Trophoblast cell (in vitro differentiated cells and primary cell): Measurements from ENCODE around the gene GOSR2.
A peak's percentile ranks its signal among the peaks of the same experiment; 100 is the strongest.

ENCODE experiments used
- DNase-seq, 2 donors: peaks; one replicate each; pipeline ENCODE4 v3.0.0-alpha.2; 2016
- H2AFZ ChIP-seq: 2 replicates; pipeline ENCODE4 v1.6.1; 2013; ENCODE audit warnings: low read length, moderate library complexity, mild to moderate bottlenecking; ENCODE audit not compliant: insufficient read depth, poor library complexity
- H2AK5ac ChIP-seq: 2 replicates; pipeline ENCODE4 v1.6.1; 2013; ENCODE audit warnings: mild to moderate bottlenecking, low read length
- H2BK120ac ChIP-seq: 2 replicates; pipeline ENCODE4 v1.6.1; 2013; ENCODE audit warnings: low read length, mild to moderate bottlenecking, moderate library complexity; ENCODE audit not compliant: insufficient read depth, poor library complexity
- H2BK12ac ChIP-seq: 2 replicates; pipeline ENCODE4 v1.6.1; 2013; ENCODE audit warnings: mild to moderate bottlenecking, low read length, moderate library complexity
- H2BK5ac ChIP-seq: 2 replicates; pipeline ENCODE4 v1.6.1; 2013; ENCODE audit warnings: low read length, low read depth, moderate library complexity, mild to moderate bottlenecking; ENCODE audit not compliant: poor library complexity
- H3K14ac ChIP-seq: 2 replicates; pipeline ENCODE4 v1.6.1; 2013; ENCODE audit warnings: mild to moderate bottlenecking, low read length
- H3K18ac ChIP-seq: 2 replicates; pipeline ENCODE4 v1.6.1; 2013; ENCODE audit warnings: mild to moderate bottlenecking, low read length
- H3K23ac ChIP-seq: 2 replicates; pipeline ENCODE4 v1.6.1; 2013; ENCODE audit warnings: low read length
- H3K27ac ChIP-seq: 2 replicates; pipeline ENCODE4 v1.5.1; 2013; ENCODE audit warnings: low read depth, mild to moderate bottlenecking, inconsistent platforms, low read length, moderate library complexity
- H3K27me3 ChIP-seq: 2 replicates; pipeline ENCODE4 v1.6.1; 2013; ENCODE audit warnings: inconsistent platforms, mild to moderate bottlenecking, low read length, moderate library complexity; ENCODE audit not compliant: insufficient read depth
- H3K36me3 ChIP-seq, 2 experiments: 1 replicate in 1 of 2; 2 replicates in 1 of 2; pipeline ENCODE4 v1.6.1; 2013; ENCODE audit warnings: low read length in 2 of 2, mild to moderate bottlenecking in 2 of 2, moderate library complexity in 1 of 2; ENCODE audit not compliant: insufficient read depth in 2 of 2, control insufficient read depth in 1 of 2
- H3K4ac ChIP-seq: 2 replicates; pipeline ENCODE4 v1.6.1; 2013; ENCODE audit warnings: low read depth, mild to moderate bottlenecking, low read length, moderate library complexity
- H3K4me1 ChIP-seq, 2 experiments: 1 replicate in 1 of 2; 2 replicates in 1 of 2; pipeline ENCODE4 v1.6.1; 2013; ENCODE audit warnings: low read length in 2 of 2, mild to moderate bottlenecking in 2 of 2, moderate library complexity in 1 of 2; ENCODE audit not compliant: insufficient read depth in 2 of 2, control insufficient read depth in 1 of 2
- H3K4me2 ChIP-seq: 2 replicates; pipeline ENCODE4 v1.6.1; 2013; ENCODE audit warnings: inconsistent platforms, mild to moderate bottlenecking, low read length, moderate library complexity
- H3K4me3 ChIP-seq: 2 replicates; pipeline ENCODE4 v1.5.1; 2013; ENCODE audit warnings: mild to moderate bottlenecking, low read depth, low read length, inconsistent platforms
- H3K79me1 ChIP-seq: one replicate; pipeline ENCODE4 v1.6.1; 2013; ENCODE audit warnings: low read length
- H3K79me2 ChIP-seq: 2 replicates; pipeline ENCODE4 v1.6.1; 2013; ENCODE audit warnings: low read length, mild to moderate bottlenecking; ENCODE audit not compliant: control insufficient read depth, insufficient read depth, poor library complexity
- H3K9ac ChIP-seq: 2 replicates; pipeline ENCODE4 v1.6.1; 2013; ENCODE audit warnings: mild to moderate bottlenecking, low read length
- H3K9me3 ChIP-seq: 2 replicates; pipeline ENCODE4 v1.6.1; 2013; ENCODE audit warnings: low read depth, mild to moderate bottlenecking, control low read depth, inconsistent platforms, low read length; ENCODE audit not compliant: insufficient read depth
- H4K12ac ChIP-seq: 2 replicates; pipeline ENCODE4 v1.6.1; 2013; ENCODE audit warnings: low read depth, mild to moderate bottlenecking, low read length, moderate library complexity
- H4K8ac ChIP-seq: 2 replicates; pipeline ENCODE4 v1.6.1; 2013; ENCODE audit warnings: low read depth, mild to moderate bottlenecking, low read length, moderate library complexity
- H4K91ac ChIP-seq: one replicate; pipeline ENCODE4 v1.6.1; 2013; ENCODE audit warnings: low read depth, mild to moderate bottlenecking, low read length, moderate library complexity
- WGBS: extraction: QIAGEN DNeasy Blood & Tissue Kit; methylation state at CpG from one replicate; pipeline ENCODE4 v1.1.7; 2013; ENCODE audit warnings: missing lambda C conversion rate; ENCODE audit not compliant: insufficient read length, insufficient coverage; ENCODE audit errors: extremely low coverage; 5-methylcytosine and 5-hydroxymethylcytosine counted together

Gene GOSR2

DNA sequence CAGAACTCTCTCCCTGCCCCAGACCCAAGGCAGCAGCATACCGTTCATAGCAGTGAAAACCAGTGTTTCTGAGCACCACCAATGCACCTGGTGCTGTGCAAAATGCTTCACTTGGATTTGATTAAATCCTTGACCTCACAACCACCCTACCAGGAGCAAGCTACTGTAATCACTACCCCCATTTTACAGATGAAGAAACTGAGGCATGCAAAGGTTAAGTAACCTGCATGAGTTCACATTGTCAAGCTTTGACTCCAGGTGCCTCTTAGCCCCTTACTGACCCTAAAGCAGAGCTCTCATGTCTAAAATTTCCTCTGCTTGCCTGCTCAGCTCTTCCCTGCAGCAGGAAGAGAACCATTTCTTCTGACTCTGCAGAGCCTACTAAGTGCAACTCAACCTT lies 34.2 kb upstream of the GOSR2 start:
- Histone ChIP-seq H3K36me3 (no peaks in the 10 kb centered on the region), H4K91ac (no peak overlapping the region), H3K9ac (no peak overlapping the region), H2AK5ac (no peak overlapping the region), H2BK12ac (no peak overlapping the region), H3K79me2 (no peaks in the 10 kb centered on the region), H3K18ac (no peak overlapping the region), H3K4me1 (peaks cover 9 to 11% of the 10 kb centered on the region in 2 experiments), H3K4ac (no peak overlapping the region), H3K9me3 (peaks cover 2% of the 10 kb centered on the region), H3K23ac (no peak overlapping the region), H3K27me3 (no peaks in the 10 kb centered on the region), H3K27ac (no peak overlapping the region), H3K14ac (no peak overlapping the region), H4K8ac (no peak overlapping the region), H4K12ac (no peak overlapping the region), H2AFZ (no peak overlapping the region), H3K4me2 (no peak overlapping the region), H3K79me1 (peaks cover 9% of the 10 kb centered on the region), H3K4me3 (no peak overlapping the region), H2BK5ac (no peak overlapping the region), H2BK120ac (no peak overlapping the region)
- DNase-seq = no peak
- WGBS = no CpG with 5 or more reads among the region's 1 CpG

GRCh38 chr17:46889519-46889918 lies 33.4 kb upstream of the GOSR2 start:
- Histone ChIP-seq H3K36me3 (no peaks in the 10 kb centered on the region), H3K9me3 (peaks cover 2% of the 10 kb centered on the region), H2BK120ac (no peak overlapping the region), H3K18ac (no peak overlapping the region), H2BK5ac (no peak overlapping the region), H3K27me3 (no peaks in the 10 kb centered on the region), H4K12ac (no peak overlapping the region), H3K4me3 (no peak overlapping the region), H3K4me2 (no peak overlapping the region), H2AFZ (no peak overlapping the region), H3K79me1 (peaks cover 10% of the 10 kb centered on the region), H4K8ac (no peak overlapping the region), H4K91ac (peak overlapping the region; percentile 4), H3K4ac (no peak overlapping the region), H2AK5ac (no peak overlapping the region), H2BK12ac (no peak overlapping the region), H3K27ac (no peak overlapping the region), H3K4me1 (peaks cover 14 to 15% of the 10 kb centered on the region in 2 experiments), H3K14ac (no peak overlapping the region), H3K23ac (no peak overlapping the region), H3K79me2 (no peaks in the 10 kb centered on the region), H3K9ac (no peak overlapping the region)
- DNase-seq = no peak
- WGBS = no CpG with 5 or more reads among the region's 4 CpGs

DNA sequence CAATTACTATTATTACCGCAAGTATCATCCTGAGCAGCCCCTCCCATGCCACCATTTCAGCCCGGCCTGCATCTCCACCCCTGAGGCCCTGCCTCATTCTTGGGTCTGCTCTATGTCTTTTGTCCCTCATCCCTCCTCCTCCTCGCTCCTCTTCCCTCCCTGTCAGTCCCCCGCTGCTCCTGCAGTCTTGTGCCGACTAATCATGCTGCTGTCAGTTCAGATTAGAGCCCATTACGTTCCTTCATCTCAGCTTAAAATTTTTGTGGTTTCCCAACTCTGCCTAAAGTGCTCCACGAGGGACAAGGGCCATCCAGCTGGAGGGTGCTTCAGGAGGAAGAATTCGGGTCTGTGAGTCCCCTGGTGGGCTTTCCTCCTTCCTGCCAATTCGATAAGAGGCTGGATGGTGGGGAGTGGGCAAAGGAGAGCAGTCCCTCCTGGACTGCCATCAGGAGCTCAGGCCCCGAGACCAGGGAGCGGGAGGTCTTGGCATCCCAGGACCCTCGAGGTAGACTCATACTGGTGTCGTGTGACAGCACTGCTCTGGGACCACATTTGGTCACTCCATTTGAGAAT lies 32.9 kb upstream of the GOSR2 start:
- H4K12ac ChIP-seq = no peak overlapping the region
- peaks cover 19% of the 10 kb centered on the region in 2 experiments for H3K4me1 ChIP-seq
- H3K79me2 ChIP-seq = no peaks in the 10 kb centered on the region
- peak overlapping the region; percentile 64 for H4K91ac ChIP-seq
- no peaks in the 10 kb centered on the region for H3K9me3 ChIP-seq
- H3K4me2 ChIP-seq = no peak overlapping the region
- H3K9ac ChIP-seq = no peak overlapping the region
- no peak overlapping the region for H3K4ac ChIP-seq
- no peak overlapping the region for H3K4me3 ChIP-seq
- peak overlapping the region; percentile 8 for H2BK12ac ChIP-seq
- no peak overlapping the region for H2AK5ac ChIP-seq
- no peaks in the 10 kb centered on the region for H3K36me3 ChIP-seq
- H3K23ac ChIP-seq = no peak overlapping the region
- no peak for DNase-seq
- peaks cover 12% of the 10 kb centered on the region for H3K79me1 ChIP-seq
- no peak overlapping the region for H2AFZ ChIP-seq
- no peak overlapping the region for H4K8ac ChIP-seq
- no peak overlapping the region for H3K18ac ChIP-seq
- no peak overlapping the region for H3K14ac ChIP-seq
- no peaks in the 10 kb centered on the region for H3K27me3 ChIP-seq
- H2BK120ac ChIP-seq = peak overlapping the region; percentile 8
- no CpG with 5 or more reads among the region's 13 CpGs for WGBS
- H2BK5ac ChIP-seq = no peak overlapping the region
- no peak overlapping the region for H3K27ac ChIP-seq

DNA sequence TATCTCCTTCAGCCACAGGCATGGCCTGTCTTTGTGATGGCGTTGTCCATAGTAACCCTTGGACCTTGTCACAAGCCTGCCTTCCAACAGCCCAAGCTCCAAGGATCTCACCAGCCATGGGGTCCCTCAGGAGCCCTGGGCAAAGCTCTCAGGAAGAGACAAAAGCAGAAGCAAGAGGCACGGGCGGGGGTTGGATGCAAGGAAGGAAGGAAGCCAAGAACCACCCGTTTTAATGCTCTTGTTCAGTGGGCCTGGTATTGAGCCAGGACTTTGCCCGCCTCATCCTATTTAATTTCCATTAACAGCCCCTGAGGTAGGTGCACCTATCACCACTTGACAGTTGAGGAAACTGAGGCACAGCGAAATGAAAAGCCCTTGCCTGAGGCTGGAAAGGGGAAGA lies 32.3 kb upstream of the GOSR2 start:
- Histone ChIP-seq H4K91ac (peak overlapping the region; percentile 64), H2AFZ (no peak overlapping the region), H2BK12ac (peak overlapping the region; percentile 75), H4K12ac (no peak overlapping the region), H3K79me2 (no peaks in the 10 kb centered on the region), H4K8ac (no peak overlapping the region), H2BK120ac (peak overlapping the region; percentile 8), H3K36me3 (no peaks in the 10 kb centered on the region), H3K14ac (peak overlapping the region; percentile 54), H3K4me3 (no peak overlapping the region), H3K4me1 (peaks cover 22 to 23% of the 10 kb centered on the region in 2 experiments), H3K9me3 (no peaks in the 10 kb centered on the region), H3K9ac (no peak overlapping the region), H3K4ac (no peak overlapping the region), H3K79me1 (peaks cover 17% of the 10 kb centered on the region), H3K27ac (no peak overlapping the region), H3K4me2 (no peak overlapping the region), H2BK5ac (no peak overlapping the region), H3K18ac (peak overlapping the region; percentile 70), H3K27me3 (no peaks in the 10 kb centered on the region), H2AK5ac (peak overlapping the region; percentile 59), H3K23ac (no peak overlapping the region)
- no peak for DNase-seq
- no CpG with 5 or more reads among the region's 6 CpGs for WGBS
